Measurements from ENCODE around the gene DTL.

Gene DTL

DNA sequence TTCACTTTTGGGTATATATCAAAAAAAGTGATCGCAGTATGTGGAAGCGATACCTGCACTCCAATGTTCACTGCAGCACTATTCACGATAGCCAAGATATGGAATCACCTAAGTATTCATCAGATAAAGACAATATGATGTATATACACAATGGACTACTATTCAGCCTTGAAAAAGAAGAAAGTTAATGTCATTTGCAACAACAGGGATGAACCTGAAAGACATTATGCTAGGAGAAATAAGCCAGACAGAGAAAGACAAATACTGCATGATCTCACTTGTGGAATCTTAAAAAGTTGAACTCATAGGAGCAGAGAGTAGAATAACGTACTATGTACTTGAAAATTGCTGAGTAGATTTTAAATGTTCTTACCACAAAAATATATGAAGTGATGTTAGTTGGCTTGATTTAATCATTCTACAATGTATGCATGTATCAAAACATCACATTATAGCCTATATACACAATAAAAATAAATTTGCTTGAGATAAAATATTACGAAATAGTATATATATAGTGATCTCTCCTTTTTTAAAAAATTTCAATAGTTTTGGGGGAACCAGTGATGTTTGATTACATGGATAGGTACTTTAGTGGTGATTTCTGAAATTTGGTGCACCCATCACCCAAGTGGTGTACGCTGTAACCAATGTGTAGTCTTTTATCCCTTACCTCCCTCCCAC is 56.0 kb downstream of the DTL start:
- DNase-seq: no peak

GRCh38 chr1:212097360-212097759 is 61.8 kb downstream of the DTL start:
- DNase-seq: no peak

GRCh38 chr1:212098310-212098709 is 62.8 kb downstream of the DTL start:
- DNase-seq: no peak

DNA sequence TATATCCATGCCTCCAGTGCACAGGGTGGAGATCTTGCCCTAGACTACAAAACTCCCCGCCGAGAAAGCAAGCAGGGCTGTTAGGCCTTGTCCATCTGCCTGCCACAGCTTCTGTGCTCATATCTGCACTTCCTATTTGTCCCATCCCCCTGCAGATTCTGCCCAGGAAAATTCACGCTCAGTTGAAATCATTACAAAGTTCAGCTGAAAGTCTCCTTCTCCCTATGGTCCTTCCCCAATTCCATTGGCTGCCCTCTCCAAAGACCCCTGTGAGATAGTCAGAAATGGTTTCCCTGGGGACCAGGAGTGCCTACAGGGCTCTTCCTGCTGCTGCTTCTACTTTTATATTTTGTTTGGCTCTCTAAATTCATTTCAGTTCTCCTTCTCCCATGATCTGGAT is 63.2 kb downstream of the DTL start:
- DNase-seq: no peak

- no peak for DNase-seq
Measured at GRCh38 chr1:212101251-212101650, 65.7 kb downstream of the DTL start.

DNA sequence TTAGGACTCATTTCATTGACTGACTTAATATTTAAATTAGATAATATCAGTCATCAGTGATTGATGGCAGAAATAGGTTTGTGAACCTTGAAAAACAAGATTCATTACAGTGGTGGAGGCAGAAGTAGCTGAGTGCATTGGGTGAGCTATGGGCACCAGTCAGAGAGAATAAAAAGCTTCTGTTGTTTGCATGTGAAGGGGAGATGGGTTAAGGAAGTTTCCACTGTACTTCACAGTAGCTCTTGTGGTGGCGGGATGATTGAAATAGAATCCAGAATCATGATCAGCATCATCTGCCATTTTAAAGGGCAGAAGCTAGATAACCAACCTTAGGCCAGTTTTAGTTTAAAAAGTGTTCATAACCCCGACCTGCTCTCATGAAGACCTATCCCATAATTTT is 66.2 kb downstream of the DTL start:
- no peak for DNase-seq

GRCh38 chr1:212104586-212105325 is 69.2 kb downstream of the DTL start:
- no peak for DNase-seq

DNA sequence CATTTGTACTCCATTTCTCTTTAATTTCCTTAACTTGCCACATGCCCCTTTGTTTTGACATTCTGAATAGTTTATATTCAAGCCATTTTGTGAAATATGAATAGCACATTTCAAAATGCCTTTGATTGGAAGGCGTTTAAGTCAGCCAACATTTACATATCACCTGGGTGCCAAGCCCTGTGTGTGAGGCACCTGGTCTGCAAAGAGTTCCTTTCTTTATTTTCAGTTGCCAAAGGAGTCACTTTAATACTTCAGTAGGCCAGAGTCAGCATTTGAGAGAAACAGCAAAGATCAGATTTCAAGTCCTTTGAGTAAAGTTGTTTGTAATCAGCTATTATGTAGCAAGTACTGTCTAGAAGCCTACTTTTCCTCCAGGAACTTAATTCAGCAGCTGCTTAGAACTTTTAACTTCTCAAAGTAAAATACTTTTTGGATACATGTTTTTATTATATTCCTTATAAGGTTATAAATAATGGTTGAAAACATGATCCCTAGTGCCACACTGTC is 70.8 kb downstream of the DTL start:
- DNase-seq: no peak

- no peak for DNase-seq
Measured at GRCh38 chr1:212107481-212107880, 71.9 kb downstream of the DTL start.

DNA sequence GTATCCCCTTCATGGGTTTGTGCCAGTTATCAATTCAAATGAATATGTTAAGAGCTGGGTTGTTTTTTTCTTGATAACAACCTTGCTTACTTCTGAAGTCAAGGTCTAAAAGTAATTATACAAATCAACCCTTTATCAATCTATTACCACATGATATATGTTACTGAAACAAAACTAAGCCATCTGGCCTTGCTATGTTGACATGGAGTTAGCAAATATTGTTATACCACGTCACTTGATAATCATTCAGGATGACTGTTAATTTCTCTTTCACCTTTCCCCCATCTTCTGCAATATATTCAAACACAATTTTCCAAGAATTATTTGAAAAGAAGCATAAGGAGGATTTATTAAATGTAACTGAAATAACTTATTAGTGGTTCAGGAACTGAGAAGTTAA is 72.6 kb downstream of the DTL start:
- no peak for DNase-seq

DNA sequence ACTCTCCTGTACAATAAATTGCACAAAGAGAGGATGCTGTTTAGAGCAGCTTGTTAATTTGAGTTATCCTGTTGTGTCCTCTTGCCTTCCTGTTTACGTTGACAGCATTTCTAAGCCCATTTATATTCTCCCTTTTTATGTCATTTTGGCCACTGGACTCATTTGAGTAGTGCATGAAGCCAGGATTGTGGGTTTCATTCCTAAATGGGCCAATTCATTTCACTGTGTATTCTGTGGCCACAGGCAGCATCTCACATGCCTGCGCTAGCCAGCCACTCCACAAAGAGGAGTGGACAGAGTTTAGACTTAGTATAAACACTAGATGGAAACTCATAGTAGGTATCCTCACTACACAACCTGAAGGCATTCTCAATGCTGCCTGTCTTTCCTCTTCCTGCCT is 73.4 kb downstream of the DTL start:
- DNase-seq: no peak

- DNase-seq: no peak
Measured at GRCh38 chr1:212109728-212110127, 74.2 kb downstream of the DTL start.

DNA sequence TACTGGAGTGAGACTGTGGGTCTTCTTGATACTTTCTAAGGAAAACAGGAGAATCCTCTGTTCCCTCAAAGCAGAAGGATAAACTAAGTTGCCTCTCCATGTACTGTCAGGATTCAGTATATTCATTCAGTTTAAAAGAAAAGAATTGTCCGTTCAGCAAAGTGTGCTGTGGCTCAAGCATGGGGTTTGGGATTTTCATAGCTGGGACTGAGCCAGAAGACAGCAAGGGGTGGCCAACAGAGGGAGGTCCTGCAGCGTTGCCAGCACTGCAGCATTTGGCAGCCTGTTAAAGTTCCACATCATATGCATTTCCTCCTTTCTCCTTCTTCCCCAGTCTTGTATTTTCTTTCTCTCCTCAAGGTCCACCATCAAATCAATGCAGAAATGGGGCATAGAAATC is 75.1 kb downstream of the DTL start:
- no peak for DNase-seq

- DNase-seq: no peak
Measured at GRCh38 chr1:212111536-212111935, 76.0 kb downstream of the DTL start.

DNA sequence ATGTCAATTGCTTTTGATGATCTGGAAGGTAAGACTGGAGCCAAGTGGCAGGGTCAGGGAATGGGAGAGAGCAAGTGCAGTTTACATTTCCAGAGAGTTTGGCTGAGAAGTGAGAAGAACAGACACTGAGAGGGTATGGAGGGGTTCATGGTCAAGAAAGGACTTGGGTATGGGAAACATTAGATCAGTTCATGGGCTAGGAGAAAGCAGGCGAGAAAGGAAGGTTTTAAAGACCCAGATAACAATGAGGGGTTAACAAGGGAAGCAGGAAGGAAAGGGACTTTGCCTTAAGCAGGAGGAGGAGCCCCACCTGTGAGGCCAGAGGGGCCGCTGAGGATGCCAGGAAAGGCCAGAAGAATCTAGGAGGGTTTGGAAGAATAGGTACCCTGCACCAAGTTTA is 78.2 kb downstream of the DTL start:
- no peak for DNase-seq

- DNase-seq: no peak
Measured at GRCh38 chr1:212118167-212118871, 82.8 kb downstream of the DTL start.

GRCh38 chr1:212118872-212119260 is 83.3 kb downstream of the DTL start:
- DNase-seq: no peak

- DNase-seq: no peak
Measured at GRCh38 chr1:212119397-212119837, 83.9 kb downstream of the DTL start.

GRCh38 chr1:212119863-212120262 is 84.3 kb downstream of the DTL start:
- DNase-seq: no peak

- no peak for DNase-seq
Measured at GRCh38 chr1:212121779-212122178, 86.2 kb downstream of the DTL start.

DNA sequence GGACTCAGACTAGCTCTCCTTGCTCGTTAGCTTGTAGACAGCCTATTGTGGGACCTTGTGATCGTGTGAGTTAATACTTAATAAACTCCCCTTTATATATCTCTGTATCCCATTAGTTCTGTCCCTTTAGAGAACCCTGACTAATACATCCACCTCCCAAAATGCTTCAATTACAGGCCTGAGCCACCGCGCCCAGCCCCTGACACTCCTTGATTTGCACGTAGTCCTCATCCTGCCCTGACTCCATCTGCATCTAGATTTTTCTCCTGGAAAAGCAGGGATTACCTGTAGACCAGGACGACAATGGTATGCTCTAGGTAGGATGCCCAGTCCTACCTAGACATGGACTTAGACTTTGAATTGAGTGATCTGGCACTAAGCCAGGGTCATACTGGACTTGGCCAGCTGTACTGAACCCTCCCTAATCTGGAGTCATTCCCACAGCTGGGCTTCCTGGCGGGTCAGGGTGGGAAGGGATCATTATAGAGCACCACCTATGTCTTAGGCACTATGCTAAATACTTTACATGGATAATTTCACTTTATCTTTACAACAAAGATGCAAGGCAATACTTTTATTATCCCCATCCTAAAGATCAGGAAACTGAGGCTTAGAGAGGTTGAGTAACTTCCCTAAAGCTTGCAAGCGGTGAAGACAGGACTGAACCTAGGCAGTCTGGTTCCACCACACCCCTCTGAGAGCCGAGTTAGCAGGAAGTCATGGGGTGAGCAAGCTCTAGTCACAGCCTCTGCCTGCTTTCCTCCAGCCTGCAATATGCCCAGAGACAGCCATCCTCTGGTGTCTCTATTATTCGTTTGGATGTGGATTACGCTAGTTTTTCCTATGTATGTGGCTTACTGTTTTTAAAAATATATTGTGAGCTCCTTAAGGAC is 89.4 kb downstream of the DTL start:
- no peak for DNase-seq

DNA sequence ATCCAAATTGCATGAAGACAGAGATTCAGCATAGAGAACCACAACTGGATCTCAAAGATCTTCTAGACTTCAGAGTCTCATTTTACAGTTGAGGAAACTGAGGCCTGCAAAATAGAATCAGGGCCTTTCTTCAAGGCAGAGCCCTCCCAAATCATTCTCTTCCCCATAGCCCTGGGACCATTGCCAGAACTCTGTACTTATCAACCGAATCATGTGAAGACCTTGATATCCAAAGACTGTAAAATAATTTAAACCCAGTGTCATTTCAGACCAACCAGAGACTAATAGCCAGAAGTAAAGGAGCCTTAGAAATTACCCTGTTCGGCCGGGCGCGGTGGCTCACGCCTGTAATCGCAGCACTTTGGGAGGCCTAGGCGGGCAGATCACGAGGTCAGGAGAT is 90.1 kb downstream of the DTL start:
- DNase-seq: no peak

GRCh38 chr1:212127221-212127620 is 91.7 kb downstream of the DTL start:
- DNase-seq: no peak
